Measurements from ENCODE around the gene ADNP2.

The ADNP2 gene

GRCh38 chr18:80185545-80185944 lies 76.5 kb downstream of the ADNP2 start:
- no peak for ATAC-seq
- TF ChIP-seq CSDC2 (CRISPR knock-in tag; IDR thresholded peaks at IDR 0.05) = no peak
- TF ChIP-seq CREB5 (CRISPR knock-in tag; IDR thresholded peaks at IDR 0.05; ENCODE audit: low read depth) = no peak
- TF ChIP-seq TCF4 (CRISPR knock-in tag; IDR thresholded peaks at IDR 0.05; ENCODE audit: borderline replicate concordance) = no peak
- TF ChIP-seq POU6F1 (CRISPR knock-in tag; IDR thresholded peaks at IDR 0.05; ENCODE audit: borderline replicate concordance, low read depth) = no peak
- no peak for TF ChIP-seq ZNF8 (CRISPR knock-in tag; IDR thresholded peaks at IDR 0.05)
- TF ChIP-seq SNAI2 (CRISPR knock-in tag; IDR thresholded peaks at IDR 0.05) = no peak
- no peak for TF ChIP-seq ZFP30 (CRISPR knock-in tag; IDR thresholded peaks at IDR 0.05)
- no peak for TF ChIP-seq ZNF565 (CRISPR knock-in tag; conservative IDR thresholded peaks at IDR 0.05; ENCODE audit: low read depth)
- no peak for TF ChIP-seq BACH2 (CRISPR knock-in tag; IDR thresholded peaks at IDR 0.05; ENCODE audit: borderline replicate concordance)
- no peak for TF ChIP-seq ZFP3 (CRISPR knock-in tag; IDR thresholded peaks at IDR 0.05)
- TF ChIP-seq PPARA (CRISPR knock-in tag; IDR thresholded peaks at IDR 0.05; ENCODE audit: borderline replicate concordance) = no peak
- TF ChIP-seq RARB (CRISPR knock-in tag; IDR thresholded peaks at IDR 0.05) = no peak
- no peak for TF ChIP-seq ESRRG (CRISPR knock-in tag; IDR thresholded peaks at IDR 0.05)
- no peak for TF ChIP-seq CSRNP3 (CRISPR knock-in tag; IDR thresholded peaks at IDR 0.05)
- TF ChIP-seq ISL1 (CRISPR knock-in tag; IDR thresholded peaks at IDR 0.05) = no peak
- TF ChIP-seq ARNTL (CRISPR knock-in tag; IDR thresholded peaks at IDR 0.05; ENCODE audit: borderline replicate concordance, low read depth) = no peak
- TF ChIP-seq TSHZ2 (CRISPR knock-in tag; IDR thresholded peaks at IDR 0.05) = no peak

- TF ChIP-seq TOX (CRISPR knock-in tag; IDR thresholded peaks at IDR 0.05; ENCODE audit: borderline replicate concordance) (no peak), POU6F1 (CRISPR knock-in tag; IDR thresholded peaks at IDR 0.05; ENCODE audit: borderline replicate concordance, low read depth) (no peak), ESRRG (CRISPR knock-in tag; IDR thresholded peaks at IDR 0.05) (no peak), ZC3H10 (CRISPR knock-in tag; IDR thresholded peaks at IDR 0.05) (no peak), PATZ1 (CRISPR knock-in tag; IDR thresholded peaks at IDR 0.05; ENCODE audit: borderline replicate concordance) (no peak), CSDC2 (CRISPR knock-in tag; IDR thresholded peaks at IDR 0.05) (no peak), ZNF70 (CRISPR knock-in tag; IDR thresholded peaks at IDR 0.05) (no peak), ZFP30 (CRISPR knock-in tag; IDR thresholded peaks at IDR 0.05) (no peak), OSR1 (CRISPR knock-in tag; IDR thresholded peaks at IDR 0.05) (no peak), GLIS3 (CRISPR knock-in tag; IDR thresholded peaks at IDR 0.05) (no peak), CREB5 (CRISPR knock-in tag; IDR thresholded peaks at IDR 0.05; ENCODE audit: low read depth) (no peak)
- ATAC-seq = no peak
These were observed 79.0 kb downstream of the ADNP2 start for GRCh38 chr18:80187956-80188642.
